PFSK-1 (cell line): Measurements from ENCODE around the gene ALPI.

ENCODE experiments used
- FOXP2 ChIP-seq: optimal IDR thresholded peaks from 2 replicates; pipeline ENCODE3; 2011; ENCODE audit warnings: borderline replicate concordance, control low read depth, inconsistent platforms; ENCODE audit not compliant: insufficient read depth; ENCODE audit errors: extremely low read length, extremely low read depth
- POLR2AphosphoS5 ChIP-seq: IDR thresholded peaks from 2 replicates; pipeline ENCODE4 v1.6.1; 2012; ENCODE audit warnings: low read depth, mild to moderate bottlenecking, control low read depth, low read length, moderate library complexity
- REST ChIP-seq, 2 experiments: IDR thresholded peaks; 2 replicates each; pipeline versions ENCODE4 v1.6.1 to v1.8.0; 2011 to 2012; ENCODE audit warnings: low read depth in 2 of 2, low read length in 2 of 2, control low read depth in 1 of 2, inconsistent platforms in 1 of 2, mild to moderate bottlenecking in 1 of 2, moderate library complexity in 1 of 2; ENCODE audit not compliant: insufficient read depth in 1 of 2
- SIN3A ChIP-seq: IDR thresholded peaks from 2 replicates; pipeline ENCODE4 v1.6.1; 2012; ENCODE audit warnings: mild to moderate bottlenecking, low read length, moderate library complexity, borderline replicate concordance; ENCODE audit not compliant: insufficient read depth
- TAF1 ChIP-seq: IDR thresholded peaks from 2 replicates; pipeline ENCODE4 v1.6.1; 2012; ENCODE audit warnings: low read length, control low read depth, borderline replicate concordance; ENCODE audit not compliant: insufficient read depth

GRCh38 chr2:232484628-232485347 lies 28.8 kb downstream of the ALPI start:
- TF ChIP-seq REST (IDR thresholded peaks at IDR 0.05; ENCODE audit: insufficient read depth in 1 of 2, low read depth in 2 of 2, low read length in 2 of 2) (no peak), POLR2AphosphoS5 (no peak), SIN3A (no peak), TAF1 (no peak), FOXP2 (no peak)
